Prostate gland (tissue), 2 donors: Measurements from ENCODE around the gene N4BP2. TPM values are rescaled to one million over a fixed set of nuclear protein-coding genes. Genes with fewer than 3 reads are reported as not detected.

Source experiments
- DNase-seq: peaks from one replicate; pipeline ENCODE4 v3.0.0-alpha.2; 2019; ENCODE audit warnings: low spot score
- H3K27ac ChIP-seq, 2 donors: fragments of 200-600 bp; sonication (generic); 2 replicates each; pipeline ENCODE4 v1.5.1; 2017 to 2019
- H3K27me3 ChIP-seq: fragments of 200-600 bp; sonication (generic); replicated peaks from 2 replicates; pipeline ENCODE4 v1.5.1; 2019; ENCODE audit not compliant: insufficient read depth
- H3K36me3 ChIP-seq, 2 donors: fragments of 200-600 bp; sonication (generic); 1 replicate in 1 of 2; 2 replicates in 1 of 2; pipeline versions ENCODE4 v1.5.1 to v1.8.1; 2017 to 2019
- H3K4me1 ChIP-seq: fragments of 200-600 bp; sonication (generic); replicated peaks from 2 replicates; pipeline ENCODE4 v1.5.1; 2019
- H3K4me3 ChIP-seq, 2 donors: fragments of 200-600 bp; sonication (generic); 2 replicates each; pipeline ENCODE4 v1.5.1; 2017 to 2019
- H3K9me3 ChIP-seq: fragments of 200-600 bp; sonication (generic); 2 replicates; pipeline ENCODE4 v1.5.1; 2017
- CTCF ChIP-seq, 4 experiments: fragments of 200-600 bp in 2 of 4; fragments of 450-650 bp in 2 of 4; sonication (generic) in 2 of 4; IDR thresholded peaks; 1 replicate in 3 of 4; 2 replicates in 1 of 4; pipeline ENCODE4 v1.5.1; 2016 to 2019; ENCODE audit warnings: antibody characterized with exemption in 4 of 4, mild to moderate bottlenecking in 2 of 4, moderate library complexity in 2 of 4
- POLR2A ChIP-seq: fragments of 450-650 bp; IDR thresholded peaks from one replicate; pipeline ENCODE4 v1.6.1; 2016; ENCODE audit warnings: antibody characterized with exemption, mild to moderate bottlenecking
- POLR2AphosphoS5 ChIP-seq: sonication (generic); formaldehyde crosslinking; IDR thresholded peaks from one replicate; pipeline ENCODE4 v1.6.1; 2017; ENCODE audit warnings: antibody characterized with exemption
- WGBS: methylation state at CpG from one replicate; pipeline ENCODE4 v1.1.5; 2018; 5-methylcytosine and 5-hydroxymethylcytosine counted together
- intact Hi-C: fragments of 100-400 bp; cut with DNase I; formaldehyde crosslinking; loops from one replicate; pipeline ENCODE4 v1.14.2; 2022
- total RNA-seq, 2 donors: library from RNA; depleted of rRNA; stranded (reverse); fragments of >200 nt; gene quantifications; one replicate each; pipeline ENCODE4 v1.1.0, GENCODE V29; 2016

Gene N4BP2
- total RNA-seq, 2 donors from 2014 or later, result 8.7 to 14.7 TPM

DNA sequence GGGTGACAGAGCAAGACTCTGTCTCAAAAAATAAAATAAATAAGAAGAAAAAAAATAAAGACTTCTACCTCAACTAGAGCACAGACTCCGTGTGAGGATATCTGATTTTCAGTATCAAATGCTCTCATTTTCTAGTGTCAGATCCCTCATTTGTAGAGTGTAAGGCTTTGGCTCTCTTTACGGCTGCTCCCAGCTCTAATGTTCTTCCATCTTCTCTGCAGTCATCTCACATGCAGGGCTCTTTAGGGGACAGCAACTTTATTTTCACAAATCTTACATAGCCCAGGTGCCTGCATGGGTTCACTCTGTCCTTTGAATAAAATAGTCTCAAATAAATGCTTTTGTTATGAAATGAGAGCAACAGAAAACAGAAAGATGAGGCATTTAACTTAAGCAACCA, 120.9 kb downstream of the N4BP2 start:
- Histone ChIP-seq H3K36me3 (no peaks in the 10 kb centered on the region), H3K4me1 (no peaks in the 10 kb centered on the region), H3K27me3 (no peaks in the 10 kb centered on the region), H3K4me3 (no peak overlapping the region), H3K9me3 (no peaks in the 10 kb centered on the region), H3K27ac (no peak overlapping the region)
- WGBS, result 82% methylated on average over 2 of the region's 2 CpGs
- TF ChIP-seq POLR2A (no peak), POLR2AphosphoS5 (no peak), CTCF (IDR thresholded peaks at IDR 0.05) (no peak)
- intact Hi-C loops, result no loop called here
- DNase-seq, result no peak

DNA sequence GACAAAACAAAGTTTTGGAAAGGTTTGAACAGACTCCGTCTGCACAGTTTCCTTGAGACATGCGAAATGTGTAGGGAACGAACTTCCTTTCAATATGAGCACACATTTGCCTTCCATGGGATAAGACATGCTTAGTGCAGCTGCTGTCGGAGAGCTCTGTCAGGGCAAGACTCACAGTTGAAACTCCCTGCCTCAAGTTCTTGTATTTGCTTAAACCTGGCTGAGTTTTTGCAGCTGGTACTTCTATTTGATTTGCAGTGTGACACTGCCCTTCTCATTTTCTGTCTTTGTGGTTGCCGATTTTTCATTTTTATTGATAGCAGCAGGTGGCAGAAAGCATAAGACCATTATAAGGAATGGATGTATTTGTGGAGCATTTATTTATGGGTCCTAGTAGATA, 122.0 kb downstream of the N4BP2 start:
- no peak for DNase-seq
- intact Hi-C loops, result no loop called here

DNA sequence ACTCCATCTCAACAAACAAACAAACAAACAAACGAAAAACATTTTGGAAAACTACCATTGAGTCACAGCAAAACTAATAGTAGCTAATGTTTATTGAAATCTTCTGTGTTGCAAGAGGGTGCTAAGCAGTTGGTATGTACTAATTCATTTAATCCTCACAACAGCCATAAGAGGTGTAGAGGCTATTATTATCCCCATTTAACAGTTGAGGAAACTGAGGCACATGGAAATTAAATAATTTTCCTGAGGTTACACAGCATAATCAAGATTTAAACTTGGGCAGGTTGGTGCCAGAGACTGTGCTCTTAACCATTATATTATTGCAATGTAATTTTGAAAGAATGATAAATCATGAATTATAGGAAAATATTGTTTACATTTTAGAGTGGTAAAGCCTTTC, 122.7 kb downstream of the N4BP2 start:
- Histone ChIP-seq H3K4me1 (no peaks in the 10 kb centered on the region), H3K27me3 (no peaks in the 10 kb centered on the region), H3K9me3 (no peaks in the 10 kb centered on the region), H3K36me3 (no peaks in the 10 kb centered on the region), H3K27ac (no peak overlapping the region), H3K4me3 (no peak overlapping the region)
- no peak for DNase-seq
- TF ChIP-seq CTCF (IDR thresholded peaks at IDR 0.05) (no peak), POLR2AphosphoS5 (no peak), POLR2A (no peak)
- WGBS, result 83% methylated on average over 1 of the region's 1 CpG
- intact Hi-C loops, result no loop called here

More for the DNA sequence above, 122.0 kb downstream of the N4BP2 start:
- peak overlapping the region; percentile 19 to 51 for H3K27ac ChIP-seq
- TF ChIP-seq POLR2AphosphoS5 (no peak), CTCF (IDR thresholded peaks at IDR 0.05) (no peak), POLR2A (no peak)
- no peaks in the 10 kb centered on the region for H3K36me3 ChIP-seq
- no peaks in the 10 kb centered on the region for H3K27me3 ChIP-seq
- 22% methylated on average over 5 of the region's 5 CpGs for WGBS
- no peak overlapping the region for H3K4me3 ChIP-seq
- H3K4me1 ChIP-seq, result no peaks in the 10 kb centered on the region
- no peaks in the 10 kb centered on the region for H3K9me3 ChIP-seq

- no peak overlapping the region for H3K27ac ChIP-seq
- TF ChIP-seq POLR2AphosphoS5 (no peak), CTCF (IDR thresholded peaks at IDR 0.05) (no peak), POLR2A (no peak)
- no peaks in the 10 kb centered on the region for H3K27me3 ChIP-seq
- H3K4me1 ChIP-seq, result no peaks in the 10 kb centered on the region
- DNase-seq, result no peak
- intact Hi-C loops, result no loop called here
- no peaks in the 10 kb centered on the region for H3K36me3 ChIP-seq
- no peaks in the 10 kb centered on the region for H3K9me3 ChIP-seq
- H3K4me3 ChIP-seq, result no peak overlapping the region
- 58% methylated on average over 1 of the region's 1 CpG for WGBS
Measured at GRCh38 chr4:40180356-40180755, 123.7 kb downstream of the N4BP2 start.

DNA sequence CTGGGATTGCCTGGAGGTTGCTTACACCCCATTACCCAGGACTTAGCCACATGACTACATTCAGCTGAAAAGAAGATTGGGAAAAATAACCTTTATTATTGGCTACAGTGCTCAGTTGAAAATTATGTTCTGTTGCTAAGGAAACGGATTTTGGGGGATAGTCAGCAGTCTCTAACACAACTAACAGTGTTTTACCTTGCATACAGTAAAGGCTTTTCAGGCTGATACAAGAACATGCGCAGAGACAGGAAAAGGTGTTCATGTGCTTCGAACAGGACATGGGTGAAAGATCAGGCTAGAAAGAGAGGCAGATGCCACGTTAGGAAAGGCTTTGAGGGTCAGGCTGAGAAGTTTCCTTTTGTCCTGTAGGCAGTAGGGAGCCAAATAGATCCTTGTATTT, 125.4 kb downstream of the N4BP2 start:
- no peak for TF ChIP-seq POLR2A
- TF ChIP-seq CTCF (IDR thresholded peaks at IDR 0.05), result no peak
- no peak for TF ChIP-seq POLR2AphosphoS5
- Histone ChIP-seq H3K4me1 (no peaks in the 10 kb centered on the region), H3K27me3 (no peaks in the 10 kb centered on the region), H3K9me3 (no peaks in the 10 kb centered on the region), H3K27ac (no peak overlapping the region), H3K4me3 (no peak overlapping the region), H3K36me3 (no peaks in the 10 kb centered on the region)
- DNase-seq, result no peak
- 90% methylated on average over 4 of the region's 4 CpGs for WGBS
- intact Hi-C loops, result no loop called here
